ENCODE results near the gene ACSL1. TPM values are rescaled to one million over a fixed set of nuclear protein-coding genes. Genes with fewer than 3 reads are reported as not detected.

Gene ACSL1
- polyA plus RNA-seq, 1 donor from 2014 or later, result 30.7 TPM

DNA sequence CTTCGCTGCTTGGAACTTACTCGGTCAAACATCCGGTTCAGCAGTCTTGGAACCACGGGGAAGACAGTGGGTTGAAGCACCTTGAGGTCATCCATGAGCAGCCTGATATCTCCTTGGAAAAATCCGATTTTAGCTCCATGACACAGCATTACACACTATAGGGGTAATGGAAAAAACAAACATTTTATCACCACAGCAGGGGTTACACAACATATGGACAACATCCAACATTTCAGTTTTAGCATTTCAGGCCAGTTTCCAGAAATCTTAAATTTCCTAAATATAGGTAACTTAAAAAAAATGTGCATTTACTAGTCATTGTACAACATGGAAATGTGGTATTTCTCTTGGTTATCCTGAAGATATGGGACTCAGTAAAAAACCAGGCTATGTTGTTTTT, 57.5 kb downstream of the ACSL1 start:
- H2AFZ ChIP-seq (ENCODE audit: low read depth, low read length), result no peak overlapping the region
- no peak overlapping the region for H3K9ac ChIP-seq (ENCODE audit: low read length)
- H3K27ac ChIP-seq (ENCODE audit: low read length), result no peak overlapping the region
- no peaks in the 10 kb centered on the region for H3K9me3 ChIP-seq (ENCODE audit: low read length)
- no peaks in the 10 kb centered on the region for H4K20me1 ChIP-seq (ENCODE audit: insufficient read depth)
- no peak for TF ChIP-seq MXI1 (conservative IDR thresholded peaks at IDR 0.05; ENCODE audit: poor library complexity, severe bottlenecking)
- TF ChIP-seq RAD21 (conservative IDR thresholded peaks at IDR 0.05), result no peak
- TF ChIP-seq EZH2 (IDR thresholded peaks at IDR 0.05; ENCODE audit: borderline replicate concordance, insufficient read depth, low read length, poor library complexity, severe bottlenecking), result no peak
- no peak overlapping the region for H3K4me3 ChIP-seq (ENCODE audit: low read length)
- no peaks in the 10 kb centered on the region for H3F3A ChIP-seq (ENCODE audit: insufficient read depth, low read length, poor library complexity, severe bottlenecking)
- H3K9me2 ChIP-seq (ENCODE audit: insufficient read depth, low read length), result no peaks in the 10 kb centered on the region
- H3K36me3 ChIP-seq (ENCODE audit: insufficient read depth, low read length), result no peaks in the 10 kb centered on the region
- no peaks in the 10 kb centered on the region for H3K27me3 ChIP-seq (ENCODE audit: insufficient read depth, low read depth, low read length)
- H3K4me2 ChIP-seq (ENCODE audit: low read length), result no peak overlapping the region
- H3K79me2 ChIP-seq (replicated peaks; ENCODE audit: insufficient read depth, low read length), result no peaks in the 10 kb centered on the region

DNA sequence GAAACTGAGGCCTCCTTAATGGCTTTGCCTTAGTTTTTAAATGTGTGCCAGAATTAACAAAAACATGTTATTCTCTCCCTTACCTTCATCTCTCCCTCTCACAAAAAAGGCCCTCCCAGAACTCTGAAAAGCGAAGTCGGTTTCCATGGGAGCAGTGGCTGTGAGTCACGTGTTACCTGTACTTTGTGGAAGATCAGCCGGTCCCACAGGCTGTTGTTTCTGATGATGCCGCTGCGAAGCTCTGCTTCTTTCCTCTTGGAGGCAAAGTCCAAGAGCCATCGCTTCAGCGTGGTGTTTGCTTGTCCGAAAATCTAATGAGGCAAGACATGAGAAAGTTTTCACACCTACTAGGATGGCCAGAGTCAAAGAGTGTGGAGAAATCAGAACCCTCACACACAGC, 59.3 kb downstream of the ACSL1 start:
- Histone ChIP-seq H4K20me1 (ENCODE audit: insufficient read depth) (no peaks in the 10 kb centered on the region), H3F3A (ENCODE audit: insufficient read depth, low read length, poor library complexity, severe bottlenecking) (no peaks in the 10 kb centered on the region), H3K4me2 (ENCODE audit: low read length) (no peak overlapping the region), H3K9me2 (ENCODE audit: insufficient read depth, low read length) (no peaks in the 10 kb centered on the region), H3K36me3 (ENCODE audit: insufficient read depth, low read length) (no peaks in the 10 kb centered on the region), H3K9me3 (ENCODE audit: low read length) (no peaks in the 10 kb centered on the region), H2AFZ (ENCODE audit: low read depth, low read length) (no peak overlapping the region), H3K4me3 (ENCODE audit: low read length) (no peak overlapping the region), H3K9ac (ENCODE audit: low read length) (no peak overlapping the region), H3K27ac (ENCODE audit: low read length) (no peak overlapping the region), H3K27me3 (ENCODE audit: insufficient read depth, low read depth, low read length) (no peaks in the 10 kb centered on the region), H3K79me2 (replicated peaks; ENCODE audit: insufficient read depth, low read length) (no peaks in the 10 kb centered on the region)
- TF ChIP-seq, protein P1, sequence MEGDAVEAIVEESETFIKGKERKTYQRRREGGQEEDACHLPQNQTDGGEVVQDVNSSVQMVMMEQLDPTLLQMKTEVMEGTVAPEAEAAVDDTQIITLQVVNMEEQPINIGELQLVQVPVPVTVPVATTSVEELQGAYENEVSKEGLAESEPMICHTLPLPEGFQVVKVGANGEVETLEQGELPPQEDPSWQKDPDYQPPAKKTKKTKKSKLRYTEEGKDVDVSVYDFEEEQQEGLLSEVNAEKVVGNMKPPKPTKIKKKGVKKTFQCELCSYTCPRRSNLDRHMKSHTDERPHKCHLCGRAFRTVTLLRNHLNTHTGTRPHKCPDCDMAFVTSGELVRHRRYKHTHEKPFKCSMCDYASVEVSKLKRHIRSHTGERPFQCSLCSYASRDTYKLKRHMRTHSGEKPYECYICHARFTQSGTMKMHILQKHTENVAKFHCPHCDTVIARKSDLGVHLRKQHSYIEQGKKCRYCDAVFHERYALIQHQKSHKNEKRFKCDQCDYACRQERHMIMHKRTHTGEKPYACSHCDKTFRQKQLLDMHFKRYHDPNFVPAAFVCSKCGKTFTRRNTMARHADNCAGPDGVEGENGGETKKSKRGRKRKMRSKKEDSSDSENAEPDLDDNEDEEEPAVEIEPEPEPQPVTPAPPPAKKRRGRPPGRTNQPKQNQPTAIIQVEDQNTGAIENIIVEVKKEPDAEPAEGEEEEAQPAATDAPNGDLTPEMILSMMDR (IDR thresholded peaks at IDR 0.05; ENCODE audit: poor library complexity, severe bottlenecking), result no peak
- TF ChIP-seq EZH2 (IDR thresholded peaks at IDR 0.05; ENCODE audit: borderline replicate concordance, insufficient read depth, low read length, poor library complexity, severe bottlenecking), result no peak
- no peak for TF ChIP-seq RAD21 (conservative IDR thresholded peaks at IDR 0.05)
- TF ChIP-seq, protein P2, sequence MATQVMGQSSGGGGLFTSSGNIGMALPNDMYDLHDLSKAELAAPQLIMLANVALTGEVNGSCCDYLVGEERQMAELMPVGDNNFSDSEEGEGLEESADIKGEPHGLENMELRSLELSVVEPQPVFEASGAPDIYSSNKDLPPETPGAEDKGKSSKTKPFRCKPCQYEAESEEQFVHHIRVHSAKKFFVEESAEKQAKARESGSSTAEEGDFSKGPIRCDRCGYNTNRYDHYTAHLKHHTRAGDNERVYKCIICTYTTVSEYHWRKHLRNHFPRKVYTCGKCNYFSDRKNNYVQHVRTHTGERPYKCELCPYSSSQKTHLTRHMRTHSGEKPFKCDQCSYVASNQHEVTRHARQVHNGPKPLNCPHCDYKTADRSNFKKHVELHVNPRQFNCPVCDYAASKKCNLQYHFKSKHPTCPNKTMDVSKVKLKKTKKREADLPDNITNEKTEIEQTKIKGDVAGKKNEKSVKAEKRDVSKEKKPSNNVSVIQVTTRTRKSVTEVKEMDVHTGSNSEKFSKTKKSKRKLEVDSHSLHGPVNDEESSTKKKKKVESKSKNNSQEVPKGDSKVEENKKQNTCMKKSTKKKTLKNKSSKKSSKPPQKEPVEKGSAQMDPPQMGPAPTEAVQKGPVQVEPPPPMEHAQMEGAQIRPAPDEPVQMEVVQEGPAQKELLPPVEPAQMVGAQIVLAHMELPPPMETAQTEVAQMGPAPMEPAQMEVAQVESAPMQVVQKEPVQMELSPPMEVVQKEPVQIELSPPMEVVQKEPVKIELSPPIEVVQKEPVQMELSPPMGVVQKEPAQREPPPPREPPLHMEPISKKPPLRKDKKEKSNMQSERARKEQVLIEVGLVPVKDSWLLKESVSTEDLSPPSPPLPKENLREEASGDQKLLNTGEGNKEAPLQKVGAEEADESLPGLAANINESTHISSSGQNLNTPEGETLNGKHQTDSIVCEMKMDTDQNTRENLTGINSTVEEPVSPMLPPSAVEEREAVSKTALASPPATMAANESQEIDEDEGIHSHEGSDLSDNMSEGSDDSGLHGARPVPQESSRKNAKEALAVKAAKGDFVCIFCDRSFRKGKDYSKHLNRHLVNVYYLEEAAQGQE (IDR thresholded peaks at IDR 0.05; ENCODE audit: borderline replicate concordance), result no peak
- no peak for TF ChIP-seq TAF1 (IDR thresholded peaks at IDR 0.05; ENCODE audit: low read depth)
- no peak for TF ChIP-seq POLR2AphosphoS5 (IDR thresholded peaks at IDR 0.05)
- TF ChIP-seq MXI1 (conservative IDR thresholded peaks at IDR 0.05; ENCODE audit: poor library complexity, severe bottlenecking), result no peak
- no peak for TF ChIP-seq SMC3 (conservative IDR thresholded peaks at IDR 0.05; ENCODE audit: poor library complexity)
- no peak for TF ChIP-seq EP300 (conservative IDR thresholded peaks at IDR 0.05; ENCODE audit: poor library complexity, severe bottlenecking)
